Measurements from ENCODE around the gene POLR1H.

DNA sequence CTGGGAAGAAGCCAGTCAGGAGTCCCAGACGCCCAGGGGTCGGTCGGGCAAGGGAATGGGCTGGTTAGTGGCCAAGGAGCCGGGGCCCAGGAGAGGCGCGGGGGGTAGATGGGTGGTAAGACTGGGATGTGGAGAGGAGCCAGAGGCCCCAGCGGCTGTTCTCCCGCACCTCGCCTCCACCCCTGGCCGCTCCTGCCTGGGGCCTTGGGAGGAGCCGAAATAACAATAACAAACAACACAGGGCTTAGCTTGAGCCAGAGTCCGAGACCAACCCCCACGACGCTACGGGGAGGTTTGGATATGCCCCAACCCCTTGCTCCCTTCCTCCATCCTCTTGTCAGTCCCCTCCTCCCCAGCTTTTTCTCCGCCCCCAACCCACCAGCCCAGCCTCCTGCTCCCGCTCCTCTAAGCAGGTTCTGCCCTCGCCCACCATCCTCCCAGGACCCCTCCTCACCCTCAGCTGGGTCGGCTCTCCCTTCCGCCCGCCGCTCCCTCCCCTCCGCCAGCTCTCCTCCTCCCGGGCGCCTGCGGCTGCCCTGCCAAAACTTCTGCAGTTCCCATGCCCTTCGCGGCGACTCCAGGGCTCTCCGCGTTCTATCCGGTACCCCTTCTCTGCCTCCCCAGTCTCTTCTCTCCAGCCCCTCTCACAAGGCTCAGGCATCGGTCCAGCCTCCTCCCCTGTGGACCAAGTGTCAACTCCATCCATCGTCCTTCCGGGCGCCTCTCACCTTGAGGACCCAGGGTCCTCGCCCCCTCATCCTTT, 13.4 kb downstream of the POLR1H start:
- TF ChIP-seq CTCF (IDR thresholded peaks at IDR 0.05) = no peak
- no peak for TF ChIP-seq POLR2A (IDR thresholded peaks at IDR 0.05)
